Brain microvascular endothelial cell (primary cell): ENCODE data around the gene FREM3.

ENCODE experiments used
- DNase-seq: peaks from one replicate; pipeline ENCODE4 v3.0.0-alpha.2; 2020
- H3K27ac ChIP-seq: fragments of 250-450 bp; sonication (Bioruptor Pico); 2 replicates; pipeline ENCODE4 v1.5.1; 2020; ENCODE audit warnings: mild to moderate bottlenecking, moderate library complexity
- H3K27me3 ChIP-seq: fragments of 250-450 bp; sonication (Bioruptor Pico); replicated peaks from 2 replicates; pipeline ENCODE4 v1.5.1; 2020; ENCODE audit warnings: mild to moderate bottlenecking
- H3K36me3 ChIP-seq: fragments of 250-450 bp; sonication (Bioruptor Pico); replicated peaks from 2 replicates; pipeline ENCODE4 v1.5.1; 2020; ENCODE audit warnings: mild to moderate bottlenecking
- H3K4me3 ChIP-seq: 2 replicates; pipeline ENCODE4 v1.5.1; 2011; ENCODE audit warnings: low read depth, mild to moderate bottlenecking, control low read depth, low read length, moderate library complexity
- CTCF ChIP-seq: IDR thresholded peaks from 2 replicates; pipeline ENCODE4 v1.5.1; 2011; ENCODE audit warnings: low read depth, mild to moderate bottlenecking, moderate library complexity, low read length, control low read depth, inconsistent platforms; ENCODE audit errors: missing control alignments
- in situ Hi-C: cut with HindIII; loops from 2 replicates; pipeline ENCODE4 v1.10.0; 2017; ENCODE audit warnings: low sequenced_read_pairs, low pct_ligation_motif_present

The FREM3 gene

GRCh38 chr4:143597276-143597675 is 103.2 kb downstream of the FREM3 start:
- no peak for DNase-seq
- TF ChIP-seq CTCF, result no peak
- Histone ChIP-seq H3K36me3 (no peaks in the 10 kb centered on the region), H3K4me3 (no peak overlapping the region), H3K27me3 (no peaks in the 10 kb centered on the region), H3K27ac (no peak overlapping the region)
- in situ Hi-C loops, result no loop called here

GRCh38 chr4:143587703-143588102 is 112.8 kb downstream of the FREM3 start:
- DNase-seq, result no peak
- Histone ChIP-seq H3K36me3 (no peaks in the 10 kb centered on the region), H3K27ac (no peak overlapping the region), H3K4me3 (no peak overlapping the region), H3K27me3 (no peaks in the 10 kb centered on the region)
- TF ChIP-seq CTCF, result peak; percentile 12
- in situ Hi-C loops, result no loop called here

- in situ Hi-C loops, result no loop called here
- H3K27ac ChIP-seq, result peak overlapping the region; percentile 70
- H3K4me3 ChIP-seq, result no peak overlapping the region
- no peak for TF ChIP-seq CTCF
- no peaks in the 10 kb centered on the region for H3K36me3 ChIP-seq
- peak; percentile 67 for DNase-seq
- no peaks in the 10 kb centered on the region for H3K27me3 ChIP-seq
Observed at GRCh38 chr4:143586080-143586479, 114.4 kb downstream of the FREM3 start.

- no peak for DNase-seq
- H3K36me3 ChIP-seq, result no peaks in the 10 kb centered on the region
- peak overlapping the region; percentile 70 for H3K27ac ChIP-seq
- no peak overlapping the region for H3K4me3 ChIP-seq
- H3K27me3 ChIP-seq, result no peaks in the 10 kb centered on the region
- in situ Hi-C loops, result no loop called here
- no peak for TF ChIP-seq CTCF
Observed at GRCh38 chr4:143585548-143585947, 114.9 kb downstream of the FREM3 start.

GRCh38 chr4:143581331-143581946 is 119.0 kb downstream of the FREM3 start:
- TF ChIP-seq CTCF, result no peak
- Histone ChIP-seq H3K36me3 (no peaks in the 10 kb centered on the region), H3K27me3 (no peaks in the 10 kb centered on the region), H3K4me3 (no peak overlapping the region), H3K27ac (no peak overlapping the region)
- no peak for DNase-seq
- in situ Hi-C loops, result no loop called here

GRCh38 chr4:143575331-143575730 is 125.1 kb downstream of the FREM3 start:
- Histone ChIP-seq H3K4me3 (no peak overlapping the region), H3K27me3 (no peaks in the 10 kb centered on the region), H3K36me3 (no peaks in the 10 kb centered on the region), H3K27ac (no peak overlapping the region)
- TF ChIP-seq CTCF, result no peak
- DNase-seq, result no peak
- in situ Hi-C loops, result no loop called here
